GM21576 (cell line): ENCODE data around the gene ZBTB40.

Source experiments
- ATAC-seq: cut with Tn5 transposase; IDR thresholded peaks from one replicate; pipeline ENCODE4 v1.9.1; 2021; ENCODE audit warnings: mild to moderate bottlenecking, moderate library complexity; ENCODE audit not compliant: unreplicated experiment

ZBTB40 gene

DNA sequence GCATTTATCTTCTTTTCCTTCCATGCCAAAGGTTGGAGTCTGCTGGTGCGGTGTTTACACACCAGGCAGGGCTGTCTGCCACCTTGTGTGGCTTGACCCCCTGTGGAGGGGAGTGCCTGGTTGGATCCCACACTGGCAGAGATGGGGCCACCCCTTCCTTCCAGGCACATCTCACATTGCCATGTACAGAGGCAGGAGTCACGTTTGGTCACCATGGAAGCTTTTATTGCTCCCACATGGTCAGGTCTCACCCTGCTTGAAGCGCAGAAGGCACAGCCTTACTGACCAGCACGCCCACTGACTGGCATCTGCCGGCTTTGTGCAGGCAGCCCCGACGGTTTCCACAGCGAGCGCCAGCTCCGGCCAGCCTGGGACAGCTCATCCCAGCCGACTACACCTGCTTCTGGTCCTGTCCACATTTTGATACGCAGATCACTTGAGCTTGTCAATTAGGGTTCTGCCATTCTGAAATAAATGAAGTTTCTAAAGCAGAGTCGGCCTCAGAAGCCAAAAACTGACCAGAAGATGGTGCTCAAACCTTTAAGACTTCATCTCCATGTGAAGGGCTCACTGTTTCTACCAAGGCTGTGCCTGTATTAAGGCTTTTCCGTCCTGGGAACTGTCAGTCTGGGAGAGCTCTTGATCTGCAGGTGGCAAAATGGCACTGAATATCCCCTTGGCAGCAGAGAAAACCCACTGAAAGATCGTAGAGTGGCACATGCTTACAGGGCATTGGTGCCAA is 76.1 kb downstream of the ZBTB40 start:
- no peak for ATAC-seq

DNA sequence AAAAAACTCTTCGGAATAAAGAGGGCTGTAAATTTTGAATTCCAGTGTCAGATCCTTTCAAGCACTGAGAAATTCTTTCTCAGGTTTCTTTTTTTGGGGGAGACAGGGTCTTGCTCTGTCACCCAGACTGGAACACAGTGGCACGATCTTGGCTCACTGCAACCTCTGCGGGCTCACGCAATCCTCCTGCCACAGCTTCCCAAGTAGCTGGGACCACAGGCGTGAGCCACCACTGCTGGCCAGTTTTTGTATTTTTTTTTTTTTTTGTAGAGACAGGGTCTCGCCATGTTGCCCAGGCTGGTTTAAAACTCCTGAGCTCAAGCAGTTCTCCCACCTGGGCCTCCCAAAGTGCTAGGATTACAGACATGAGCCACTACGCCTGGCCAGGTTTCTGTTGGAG is 76.8 kb downstream of the ZBTB40 start:
- no peak for ATAC-seq

DNA sequence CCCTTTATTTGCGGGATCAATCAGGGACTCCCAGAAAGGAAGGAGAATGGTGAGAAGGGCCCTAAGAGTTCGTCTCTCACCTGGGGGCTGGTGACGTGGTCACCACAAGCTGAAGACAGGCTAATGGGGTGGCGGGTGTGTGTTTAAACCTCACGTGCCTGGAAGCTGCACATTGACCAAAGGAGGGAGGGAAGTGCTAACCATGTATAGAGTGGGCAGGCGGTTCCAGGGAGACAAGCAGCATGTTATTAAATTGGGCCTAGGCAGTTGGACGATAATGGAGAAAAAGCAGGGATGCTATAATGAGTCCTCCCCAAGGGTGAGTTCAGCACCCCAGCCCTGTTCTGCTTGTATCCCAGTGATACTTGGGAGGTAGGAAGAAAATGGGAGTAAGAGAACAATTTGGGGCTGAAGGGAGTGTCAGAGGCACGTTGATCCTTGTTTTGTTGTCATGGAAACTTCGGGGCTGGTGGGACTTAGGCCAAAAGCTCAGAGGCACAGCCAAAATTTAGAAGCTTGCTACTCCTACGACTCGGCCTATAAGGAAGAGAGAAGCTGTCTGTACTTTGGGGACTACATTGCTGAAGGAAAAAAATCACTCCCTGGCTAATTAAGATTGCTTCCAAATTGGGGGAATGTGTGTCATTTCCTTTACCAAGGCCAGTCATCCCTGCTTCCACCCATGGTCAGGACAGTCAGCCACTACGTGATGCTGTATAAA is 78.4 kb downstream of the ZBTB40 start:
- ATAC-seq, result no peak

DNA sequence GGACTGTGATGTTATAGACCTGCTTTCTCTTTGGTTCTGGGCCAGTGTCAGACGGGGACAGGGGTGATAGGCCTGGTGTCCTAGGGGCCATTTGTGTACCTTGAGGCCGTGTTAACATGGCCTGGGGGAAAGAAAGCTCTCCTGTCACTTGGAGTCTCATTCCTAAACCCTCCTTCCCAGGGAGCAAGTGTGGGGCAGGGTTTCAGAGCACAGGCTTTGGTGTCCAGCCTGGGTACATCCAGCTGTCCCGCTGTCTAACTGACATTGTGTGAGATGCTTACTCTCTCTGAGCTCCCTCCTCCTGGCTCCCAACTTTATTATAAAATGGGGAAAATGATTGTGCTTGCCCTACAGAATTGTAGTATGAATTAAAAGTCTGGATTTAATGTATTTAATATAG is 79.1 kb downstream of the ZBTB40 start:
- no peak for ATAC-seq

DNA sequence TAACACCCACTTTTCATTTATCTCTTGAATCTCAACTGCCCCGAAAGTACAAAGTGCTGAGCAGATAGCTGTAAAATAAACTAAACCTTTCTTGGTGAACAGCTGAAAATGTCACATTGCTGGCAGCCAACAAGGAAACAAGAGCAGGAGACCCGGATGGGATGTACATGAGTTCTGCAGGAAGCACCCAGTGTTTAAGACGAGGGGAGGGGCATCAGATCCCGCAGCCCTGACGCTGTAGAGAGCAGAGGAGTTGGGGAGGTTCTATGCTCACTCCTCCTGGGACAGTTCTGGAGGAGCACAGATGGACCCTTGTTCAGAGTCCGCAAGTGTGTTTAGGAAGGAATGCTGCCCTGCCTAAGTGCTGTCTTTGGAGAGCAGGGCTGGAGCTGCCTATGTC is 79.6 kb downstream of the ZBTB40 start:
- no peak for ATAC-seq

DNA sequence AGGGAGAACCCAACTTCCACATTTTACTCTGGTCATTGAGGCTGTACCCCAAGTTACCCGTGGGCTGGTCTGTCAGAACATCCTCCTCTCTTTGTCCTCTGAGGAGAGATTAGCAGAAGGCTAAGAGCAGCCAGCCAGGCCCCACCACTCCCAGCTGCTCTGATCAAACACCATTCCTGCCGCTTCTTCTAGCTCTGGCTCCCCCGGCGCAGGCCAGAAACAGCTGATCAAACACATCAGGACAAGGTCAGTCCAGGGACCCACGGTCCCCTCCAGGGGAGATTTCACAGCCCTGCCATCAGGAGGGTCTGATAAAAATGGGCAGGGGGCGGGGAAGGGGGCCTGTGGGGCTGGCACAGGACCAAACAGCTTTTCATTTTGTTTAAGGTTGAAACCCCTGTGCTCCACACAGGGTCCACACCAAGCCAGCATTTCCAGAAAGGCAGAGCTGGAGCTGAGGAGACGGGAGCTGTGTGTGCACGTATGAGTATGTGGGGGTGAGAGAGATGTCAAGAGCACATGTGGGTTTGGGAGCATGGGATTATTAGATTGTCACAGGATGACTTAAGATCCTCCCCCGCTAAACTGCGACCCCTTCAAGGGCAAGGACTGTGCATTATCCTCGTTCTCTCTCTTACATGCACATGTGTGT is 81.7 kb downstream of the ZBTB40 start:
- ATAC-seq, result no peak

DNA sequence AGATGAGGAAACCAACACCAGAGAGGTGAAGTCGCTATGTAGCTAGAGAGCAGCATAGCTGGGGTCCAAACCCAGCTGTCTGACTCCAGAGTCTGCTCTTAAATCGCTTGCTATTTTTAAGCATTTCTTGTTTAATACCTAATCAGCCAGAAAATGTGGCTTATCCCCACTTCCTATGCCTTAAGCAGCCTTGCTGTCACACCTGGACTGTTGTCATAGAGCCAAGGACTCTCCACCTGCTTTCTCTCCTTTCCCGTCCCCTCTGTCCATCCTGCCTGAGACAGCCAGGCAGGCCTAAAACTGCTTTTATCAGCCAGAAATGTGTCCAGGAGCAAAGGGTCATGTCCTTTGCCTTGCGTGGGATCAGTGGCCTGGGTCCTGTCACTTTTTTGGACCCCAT is 83.3 kb downstream of the ZBTB40 start:
- no peak for ATAC-seq

DNA sequence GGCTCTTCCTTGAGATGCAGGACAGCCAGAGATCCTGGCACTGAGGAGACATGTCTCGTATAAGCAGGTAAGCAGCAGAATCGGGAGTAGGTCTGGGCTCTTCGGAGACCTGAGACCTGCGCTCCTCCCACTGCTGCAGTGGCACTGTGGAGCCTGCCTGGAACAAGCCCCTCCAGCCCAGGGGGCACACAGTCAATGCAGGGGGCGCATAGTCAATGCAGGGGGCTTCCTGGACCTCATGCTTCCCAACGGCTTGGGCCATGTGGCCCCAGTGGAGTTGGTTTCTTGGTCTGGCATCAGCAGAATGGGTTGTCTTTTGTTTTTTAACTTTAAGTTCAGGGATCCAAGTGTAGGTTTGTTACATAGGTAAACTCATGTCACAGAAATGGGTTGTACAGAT is 83.7 kb downstream of the ZBTB40 start:
- no peak for ATAC-seq

DNA sequence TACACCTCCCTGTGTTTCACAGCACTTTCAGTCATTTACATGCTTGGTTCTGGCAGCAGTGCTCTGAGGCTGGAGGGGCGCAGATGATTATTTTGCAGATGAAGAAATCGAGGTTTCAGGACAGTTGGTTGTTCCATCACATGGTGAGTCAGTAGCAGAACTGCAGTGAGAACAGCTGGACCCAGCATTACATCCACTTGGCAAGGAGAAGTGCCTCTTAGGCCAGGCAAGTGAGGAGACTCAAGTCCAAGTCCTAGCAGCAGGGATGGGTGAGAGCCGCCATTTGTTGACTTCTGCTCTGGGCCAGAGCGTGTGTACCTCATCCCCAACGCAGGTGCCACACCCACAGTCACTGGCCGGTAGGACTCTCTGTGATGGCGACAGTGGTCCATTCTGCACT is 84.9 kb downstream of the ZBTB40 start:
- ATAC-seq, result no peak

DNA sequence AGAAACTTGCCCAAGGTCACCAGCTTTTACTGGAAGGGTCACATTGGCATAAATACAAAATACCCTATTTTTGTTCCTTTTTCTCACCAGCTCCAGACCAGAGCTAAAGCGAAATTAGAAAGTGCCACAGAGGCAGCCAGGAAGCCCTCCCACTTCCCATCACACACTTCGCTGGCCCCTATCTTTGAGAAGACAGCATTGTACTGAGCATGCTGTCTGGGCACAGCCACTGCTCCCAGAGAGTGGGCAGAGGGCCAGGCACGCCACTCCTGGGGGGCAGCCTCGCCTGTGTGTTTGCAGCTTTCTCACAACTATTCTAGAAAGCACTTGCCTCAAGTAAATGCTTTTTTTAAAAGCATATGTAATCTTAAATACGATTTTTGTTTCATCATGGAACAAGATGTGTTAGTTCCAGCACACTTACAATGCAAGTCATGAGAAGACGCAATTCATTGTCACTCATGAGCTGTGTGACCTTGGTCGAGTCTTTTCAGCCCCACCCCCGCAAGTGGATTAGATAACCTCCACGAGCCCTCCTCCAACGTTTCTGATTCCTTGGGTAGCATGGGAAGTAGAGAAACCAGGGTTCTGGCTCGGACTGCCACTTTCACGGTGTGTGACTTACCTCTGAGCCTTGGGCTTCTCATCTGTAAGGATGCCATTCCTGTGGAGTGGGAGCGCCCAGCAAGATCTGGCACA is 85.9 kb downstream of the ZBTB40 start:
- no peak for ATAC-seq

DNA sequence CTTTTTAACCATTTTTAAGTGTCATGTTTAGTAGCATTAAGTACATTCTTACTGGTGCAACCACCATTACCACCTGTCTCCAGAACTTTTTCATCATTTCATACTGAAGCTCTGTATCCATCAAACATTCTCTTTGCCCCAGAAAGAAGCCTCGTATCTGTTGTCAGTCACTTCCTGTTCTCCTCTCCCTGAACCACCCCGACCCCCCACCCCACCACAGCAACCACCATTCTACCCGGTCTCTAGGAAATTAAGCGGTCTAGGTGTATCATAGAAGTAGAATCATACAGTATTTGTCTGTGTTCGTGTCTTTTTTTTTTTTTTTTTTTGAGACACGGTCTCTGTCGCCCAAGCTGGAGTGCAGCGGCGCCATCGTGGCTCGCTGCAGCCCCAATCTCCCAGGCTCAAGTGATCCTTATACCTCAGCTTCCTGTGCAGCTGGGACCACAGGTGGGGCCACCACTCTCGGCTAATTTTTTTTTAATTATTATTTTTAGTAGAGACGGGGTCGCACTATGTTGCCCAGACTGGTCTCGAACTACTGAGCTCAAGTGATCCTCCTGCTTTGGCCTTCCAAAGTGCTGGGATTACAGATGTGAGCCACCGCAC is 88.0 kb downstream of the ZBTB40 start:
- no peak for ATAC-seq

DNA sequence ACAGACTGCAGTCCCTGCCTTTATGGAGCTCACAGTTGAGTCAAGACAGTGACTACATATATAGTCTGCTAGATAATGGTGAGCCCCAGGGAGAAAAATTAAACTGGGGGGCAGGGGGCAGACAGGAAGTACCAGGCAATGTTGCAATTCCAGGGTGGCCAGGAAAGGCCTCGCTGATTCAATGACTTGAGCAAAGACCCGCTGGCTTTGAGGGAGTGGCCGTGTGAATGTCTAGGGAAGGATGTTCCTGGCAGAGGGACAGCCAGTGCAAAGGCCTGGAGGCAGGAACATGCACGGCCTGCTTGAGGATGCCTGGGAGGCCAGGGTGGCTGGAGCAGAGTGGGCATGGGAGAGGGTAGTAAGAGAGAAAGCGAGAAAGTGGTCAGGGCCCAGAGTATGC is 88.7 kb downstream of the ZBTB40 start:
- ATAC-seq, result no peak

DNA sequence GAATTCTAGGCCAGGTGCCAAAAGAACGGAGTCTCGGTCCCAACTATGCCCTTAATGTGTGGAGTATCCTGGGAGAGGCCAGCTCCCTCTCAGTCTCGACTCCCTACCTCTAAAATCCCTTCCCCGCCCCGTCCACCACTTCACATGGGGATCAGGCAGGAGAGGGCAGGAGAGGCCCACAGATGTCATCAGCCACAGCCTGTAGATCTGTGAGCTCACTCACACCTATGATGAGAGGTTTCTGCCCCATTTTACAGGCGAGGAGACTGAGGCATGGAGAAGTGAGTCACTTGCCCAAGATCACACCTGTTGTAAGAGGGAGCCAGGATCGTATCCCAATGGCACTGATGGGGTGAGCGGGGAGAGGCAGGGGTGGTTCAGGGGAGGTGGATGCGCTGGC is 91.2 kb downstream of the ZBTB40 start:
- ATAC-seq, result no peak

DNA sequence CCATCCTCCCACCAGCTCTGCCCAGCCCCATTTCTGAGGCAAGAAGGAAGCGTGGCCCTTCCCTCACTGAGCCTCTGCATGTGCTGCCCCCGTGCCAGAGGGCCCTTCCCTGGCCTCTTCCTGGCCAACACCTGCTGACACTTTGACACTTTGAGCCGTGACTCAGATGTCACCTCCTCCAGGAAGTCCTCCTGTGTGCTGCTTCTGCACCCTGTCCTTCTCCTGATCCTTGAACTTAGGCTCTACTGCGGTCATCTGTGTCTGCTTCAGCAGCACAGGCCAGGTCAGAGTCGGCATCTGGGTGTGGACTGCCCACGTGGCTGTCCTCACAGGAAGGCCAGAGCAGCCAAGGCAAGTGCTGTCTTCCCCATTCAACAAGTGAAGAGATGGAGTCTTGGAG is 92.0 kb downstream of the ZBTB40 start:
- ATAC-seq, result no peak

DNA sequence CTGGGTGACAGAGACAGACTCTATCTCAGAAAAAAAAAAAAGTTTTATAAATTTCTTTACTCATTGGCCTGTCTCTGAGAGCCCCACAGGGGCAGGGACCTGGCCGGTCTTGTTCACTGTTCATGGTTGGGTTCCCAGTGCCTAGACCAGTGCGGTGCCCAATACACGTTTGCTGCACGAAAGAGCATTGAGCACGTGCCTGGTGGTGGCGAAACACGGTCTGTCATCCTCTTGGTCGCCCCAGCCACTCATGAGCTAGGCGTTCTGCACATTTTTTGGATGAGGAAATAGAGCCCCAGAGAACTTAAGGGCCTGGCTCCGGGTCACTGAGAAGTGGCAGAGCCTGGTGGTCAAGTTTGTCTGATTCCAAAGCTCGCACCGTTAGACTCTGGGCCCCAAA is 93.0 kb downstream of the ZBTB40 start:
- no peak for ATAC-seq

DNA sequence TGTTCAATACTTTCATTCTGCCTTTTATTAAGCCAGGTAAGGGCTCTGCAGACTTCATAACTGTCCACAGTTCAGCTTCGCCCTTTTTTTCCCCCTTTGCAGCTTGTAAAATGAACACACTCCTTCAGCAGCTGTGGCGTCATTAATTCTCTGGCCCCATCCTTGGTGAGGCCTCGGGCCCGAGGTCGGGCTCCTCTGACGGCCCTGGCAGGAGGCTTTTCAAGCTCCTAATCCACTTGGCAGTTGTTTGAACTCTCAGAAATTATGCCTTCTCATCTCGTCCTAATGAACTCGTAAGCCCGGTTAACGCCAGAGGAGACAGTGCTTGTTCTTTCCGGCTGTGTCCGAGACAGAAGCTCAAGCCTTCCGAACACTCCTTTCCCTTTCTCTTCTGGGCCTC is 93.5 kb downstream of the ZBTB40 start:
- ATAC-seq, result no peak

DNA sequence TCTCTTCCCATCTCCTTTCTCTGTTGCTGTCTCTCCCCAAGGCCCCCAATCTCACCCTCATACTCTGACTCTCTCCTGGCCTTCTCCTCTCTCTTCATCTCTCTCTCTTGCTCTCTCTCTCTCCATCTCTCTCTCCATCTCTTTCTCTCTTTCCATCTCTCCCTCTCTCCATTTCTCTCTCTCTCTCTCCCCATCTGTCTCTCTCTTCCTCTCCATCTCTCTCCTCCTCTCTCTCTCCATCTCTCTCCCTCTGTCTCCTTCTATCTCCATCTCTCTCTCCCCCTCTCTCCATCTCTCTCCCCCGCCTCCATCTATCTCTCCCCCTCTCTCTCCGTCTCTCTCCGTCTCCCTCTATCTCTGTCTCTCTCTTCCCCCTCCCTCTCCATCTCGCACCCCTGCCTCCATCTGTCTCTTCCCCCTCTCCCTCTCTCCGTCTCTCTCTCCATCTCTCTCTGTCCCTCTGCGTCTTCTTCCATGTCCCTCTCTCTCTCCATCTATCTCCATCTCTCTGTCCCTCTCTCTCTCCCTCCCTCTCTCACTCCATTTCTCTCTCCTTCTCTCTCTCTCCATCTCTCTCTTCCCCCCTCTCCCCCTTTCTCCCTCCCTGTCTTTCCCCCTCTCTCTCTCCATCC is 95.7 kb downstream of the ZBTB40 start:
- no peak for ATAC-seq

DNA sequence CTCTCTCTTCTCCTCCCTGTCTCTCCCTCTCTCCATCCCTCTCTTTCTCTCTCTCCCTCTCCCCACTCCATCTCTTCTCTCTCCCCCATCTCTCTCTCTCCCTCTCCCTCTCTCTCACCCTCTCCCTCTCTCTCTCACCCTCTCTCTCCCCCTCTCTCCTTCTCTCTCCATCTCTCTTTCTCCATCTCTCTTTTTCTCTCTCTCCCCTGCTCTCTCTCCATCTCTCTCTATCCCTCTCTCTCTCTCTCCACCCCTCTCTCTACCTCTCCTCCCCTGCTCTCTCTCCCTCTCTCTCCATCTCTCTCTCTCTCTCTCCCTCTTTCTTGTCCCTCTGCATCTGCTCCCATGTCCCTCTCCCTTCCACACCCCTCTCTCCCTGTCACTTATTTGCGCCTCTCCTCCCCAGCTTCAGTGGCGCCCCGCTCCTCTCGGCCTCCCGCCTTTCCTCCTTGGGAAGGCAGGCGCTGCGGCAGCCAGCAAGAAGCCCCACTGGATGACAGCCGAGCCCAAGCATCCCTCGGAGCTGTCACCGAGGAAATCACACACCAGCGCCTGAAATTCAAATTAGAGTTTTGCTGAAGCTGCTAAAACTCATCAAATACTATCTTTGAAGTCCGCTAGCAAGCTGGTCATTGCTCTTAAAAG is 96.3 kb downstream of the ZBTB40 start:
- no peak for ATAC-seq

DNA sequence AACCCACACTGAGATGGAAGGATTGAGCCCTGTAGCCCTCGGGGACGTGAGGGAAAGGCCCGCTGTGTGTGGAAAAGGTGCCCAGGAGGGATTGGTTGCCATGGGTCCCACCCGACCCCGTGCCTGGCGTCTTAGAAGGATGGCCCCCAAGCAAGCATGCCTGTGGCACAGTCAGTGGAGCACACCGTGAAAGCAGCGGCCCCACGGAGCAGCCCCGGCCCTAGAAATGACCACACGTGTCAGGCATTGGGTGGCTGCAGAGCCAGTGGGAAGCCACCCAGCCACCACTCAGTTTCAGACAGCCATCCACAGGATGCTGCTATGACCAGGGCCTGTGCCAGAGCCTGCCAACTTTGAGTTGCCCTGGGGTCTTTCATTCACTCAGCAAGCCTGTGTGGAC is 98.4 kb downstream of the ZBTB40 start:
- ATAC-seq, result no peak

DNA sequence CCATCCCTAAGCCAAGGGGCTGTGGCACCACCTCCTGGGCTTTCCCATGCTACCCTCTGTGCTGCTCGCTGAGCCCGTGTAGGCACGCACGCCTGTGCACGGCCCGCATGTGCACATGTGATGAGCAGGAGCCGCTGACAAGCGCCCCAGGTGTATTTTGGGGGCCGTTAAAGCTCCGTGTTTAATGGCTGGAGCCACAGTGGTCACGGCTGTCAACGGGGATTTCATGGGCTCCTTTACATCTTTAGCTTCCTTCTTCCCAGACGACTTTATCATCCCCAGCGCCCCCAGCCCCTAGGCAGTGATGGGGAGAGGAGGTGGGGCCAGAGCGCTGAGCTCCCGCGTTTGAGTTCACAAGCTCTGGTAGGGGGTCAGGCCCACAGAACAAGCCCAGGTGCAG is 99.9 kb downstream of the ZBTB40 start:
- no peak for ATAC-seq
